ENCODE measurements around the gene CLIC6. TPM values are rescaled to one million over a fixed set of nuclear protein-coding genes. Genes with fewer than 3 reads are reported as not detected.

The CLIC6 gene
- total RNA-seq, 1 donor = under 0.01 TPM

DNA sequence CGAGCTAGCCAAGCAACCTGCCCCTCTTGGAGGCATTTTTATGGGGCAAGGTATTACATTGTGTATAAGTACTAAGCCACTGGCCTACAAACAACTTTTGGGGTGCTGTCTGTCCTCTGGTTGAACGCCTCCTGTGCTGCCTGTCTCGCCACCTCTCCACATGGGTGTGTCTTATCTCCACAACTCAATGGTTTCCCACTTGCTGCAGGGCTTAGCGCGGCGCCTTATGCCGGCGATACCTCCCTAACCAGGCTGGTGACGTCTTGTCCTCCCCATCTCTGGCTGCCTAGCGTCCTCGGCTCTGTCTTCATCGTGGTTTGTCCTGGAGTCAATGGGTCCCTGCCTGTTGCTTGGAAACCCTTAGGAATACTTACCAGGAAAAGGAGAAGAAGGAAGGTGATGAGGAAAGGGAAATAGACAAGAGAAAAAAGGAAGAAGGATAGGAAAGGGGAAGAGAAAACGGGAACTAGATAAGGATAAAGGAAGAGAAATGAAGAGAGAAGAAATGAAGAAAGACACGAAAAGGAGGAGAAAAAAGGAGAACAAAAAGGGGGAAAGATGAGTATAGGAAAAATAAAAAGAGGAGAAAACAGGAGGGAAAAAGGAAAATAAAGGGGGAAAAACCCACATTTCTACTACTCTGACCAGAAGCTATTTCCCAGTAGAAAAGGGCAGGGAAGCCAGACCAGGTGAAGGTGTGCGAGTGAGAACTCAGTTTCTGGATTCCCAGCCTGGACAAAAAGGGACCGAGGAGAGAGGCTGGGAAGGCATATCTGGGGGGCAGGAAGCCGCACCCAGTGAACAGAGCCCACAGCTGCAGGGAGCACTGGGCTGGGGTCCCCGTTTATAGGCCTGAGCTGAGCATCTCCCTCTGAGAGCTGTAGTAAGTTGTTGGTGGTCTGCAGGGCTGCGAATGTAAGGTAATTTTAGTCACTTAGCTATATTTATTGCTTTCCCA, 86.2 kb downstream of the CLIC6 start:
- no peak overlapping the region for H3K4me3 ChIP-seq (ENCODE audit: insufficient read depth, low read length)
- no peaks in the 10 kb centered on the region for H3K27me3 ChIP-seq (ENCODE audit: insufficient read depth, low read length)
- H3K27ac ChIP-seq (ENCODE audit: low read depth, low read length) = no peak overlapping the region
- no peaks in the 10 kb centered on the region for H3K9me3 ChIP-seq (ENCODE audit: low read depth, low read length)
- no peaks in the 10 kb centered on the region for H3K4me1 ChIP-seq (ENCODE audit: insufficient read depth, low read length)
- TF ChIP-seq, protein P1, sequence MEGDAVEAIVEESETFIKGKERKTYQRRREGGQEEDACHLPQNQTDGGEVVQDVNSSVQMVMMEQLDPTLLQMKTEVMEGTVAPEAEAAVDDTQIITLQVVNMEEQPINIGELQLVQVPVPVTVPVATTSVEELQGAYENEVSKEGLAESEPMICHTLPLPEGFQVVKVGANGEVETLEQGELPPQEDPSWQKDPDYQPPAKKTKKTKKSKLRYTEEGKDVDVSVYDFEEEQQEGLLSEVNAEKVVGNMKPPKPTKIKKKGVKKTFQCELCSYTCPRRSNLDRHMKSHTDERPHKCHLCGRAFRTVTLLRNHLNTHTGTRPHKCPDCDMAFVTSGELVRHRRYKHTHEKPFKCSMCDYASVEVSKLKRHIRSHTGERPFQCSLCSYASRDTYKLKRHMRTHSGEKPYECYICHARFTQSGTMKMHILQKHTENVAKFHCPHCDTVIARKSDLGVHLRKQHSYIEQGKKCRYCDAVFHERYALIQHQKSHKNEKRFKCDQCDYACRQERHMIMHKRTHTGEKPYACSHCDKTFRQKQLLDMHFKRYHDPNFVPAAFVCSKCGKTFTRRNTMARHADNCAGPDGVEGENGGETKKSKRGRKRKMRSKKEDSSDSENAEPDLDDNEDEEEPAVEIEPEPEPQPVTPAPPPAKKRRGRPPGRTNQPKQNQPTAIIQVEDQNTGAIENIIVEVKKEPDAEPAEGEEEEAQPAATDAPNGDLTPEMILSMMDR (IDR thresholded peaks at IDR 0.05; ENCODE audit: extremely low read depth, low read depth, low read length) = no peak
- DNase-seq (ENCODE audit: insufficient read length, low spot score, missing footprints) = no peak
- H4K20me1 ChIP-seq (ENCODE audit: insufficient read depth, low read length) = no peaks in the 10 kb centered on the region
- no peak overlapping the region for H2AFZ ChIP-seq (ENCODE audit: low read length)
- H3K79me2 ChIP-seq (ENCODE audit: insufficient read depth, low read length) = no peaks in the 10 kb centered on the region
- H3K4me2 ChIP-seq (ENCODE audit: insufficient read depth, low read length) = no peak overlapping the region
- no peaks in the 10 kb centered on the region for H3K36me3 ChIP-seq (ENCODE audit: insufficient read depth, low read length)

DNA sequence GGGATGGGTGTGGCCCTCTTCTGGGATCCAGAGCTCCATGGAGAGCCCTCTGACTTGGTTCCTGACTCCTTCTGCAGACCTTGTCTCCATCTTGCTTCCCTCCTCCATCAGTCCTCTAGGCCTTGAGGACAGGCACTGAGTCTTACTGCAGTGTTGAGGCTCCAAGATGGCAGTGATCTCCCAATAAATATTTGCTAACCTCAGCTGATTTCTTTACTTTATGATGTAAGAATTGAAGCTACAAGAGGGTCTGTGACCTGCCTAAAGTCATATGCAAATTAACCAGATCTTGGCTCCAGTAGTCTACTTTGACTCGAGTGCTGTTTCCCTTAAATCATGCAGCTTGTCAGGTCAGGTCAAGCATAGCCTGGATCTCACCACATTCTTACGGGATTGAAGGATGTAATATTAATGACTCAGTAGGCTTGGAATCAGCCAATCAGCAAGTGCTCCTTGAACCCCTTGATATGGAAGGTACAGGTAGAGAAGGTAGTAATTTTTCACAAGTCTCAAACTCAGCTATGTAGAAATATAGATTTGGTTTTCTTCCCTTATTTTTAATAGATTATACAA, 93.0 kb downstream of the CLIC6 start:
- no peak overlapping the region for H3K4me3 ChIP-seq (ENCODE audit: insufficient read depth, low read length)
- no peaks in the 10 kb centered on the region for H3K36me3 ChIP-seq (ENCODE audit: insufficient read depth, low read length)
- no peak overlapping the region for H3K4me2 ChIP-seq (ENCODE audit: insufficient read depth, low read length)
- H2AFZ ChIP-seq (ENCODE audit: low read length) = no peak overlapping the region
- no peak overlapping the region for H3K27ac ChIP-seq (ENCODE audit: low read depth, low read length)
- no peaks in the 10 kb centered on the region for H3K27me3 ChIP-seq (ENCODE audit: insufficient read depth, low read length)
- peak; percentile 49 for DNase-seq (ENCODE audit: insufficient read length, low spot score, missing footprints)
- TF ChIP-seq, protein P1 (IDR thresholded peaks at IDR 0.05; ENCODE audit: extremely low read depth, low read depth, low read length) = no peak
- H3K4me1 ChIP-seq (ENCODE audit: insufficient read depth, low read length) = no peaks in the 10 kb centered on the region
- no peaks in the 10 kb centered on the region for H3K9me3 ChIP-seq (ENCODE audit: low read depth, low read length)
- no peaks in the 10 kb centered on the region for H4K20me1 ChIP-seq (ENCODE audit: insufficient read depth, low read length)
- no peaks in the 10 kb centered on the region for H3K79me2 ChIP-seq (ENCODE audit: insufficient read depth, low read length)

DNA sequence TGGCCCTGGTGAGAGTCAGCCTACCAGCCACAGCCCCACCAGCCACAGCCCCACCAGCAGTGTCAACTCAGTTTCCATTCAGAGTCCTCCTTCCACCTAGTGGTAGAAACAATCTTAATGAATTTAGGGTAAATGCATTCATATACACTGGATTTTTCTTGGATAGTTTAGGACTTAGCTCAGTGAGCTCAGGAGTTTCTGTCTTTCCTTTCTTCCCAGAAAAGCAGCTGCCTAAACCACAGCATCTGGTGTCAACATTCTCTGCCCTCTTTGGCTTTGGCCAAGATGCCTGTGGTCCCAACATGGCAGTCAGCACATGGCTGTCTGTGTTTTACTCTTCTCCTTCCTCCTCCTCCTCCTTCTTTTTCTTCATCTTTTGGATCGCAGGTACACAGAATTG, 94.0 kb downstream of the CLIC6 start:
- H3K4me2 ChIP-seq (ENCODE audit: insufficient read depth, low read length) = no peak overlapping the region
- TF ChIP-seq, protein P1 (IDR thresholded peaks at IDR 0.05; ENCODE audit: extremely low read depth, low read depth, low read length) = peak; percentile 22
- peak; percentile 34 for DNase-seq (ENCODE audit: insufficient read length, low spot score, missing footprints)
- H3K36me3 ChIP-seq (ENCODE audit: insufficient read depth, low read length) = no peaks in the 10 kb centered on the region
- no peaks in the 10 kb centered on the region for H3K4me1 ChIP-seq (ENCODE audit: insufficient read depth, low read length)
- no peaks in the 10 kb centered on the region for H3K9me3 ChIP-seq (ENCODE audit: low read depth, low read length)
- H3K27me3 ChIP-seq (ENCODE audit: insufficient read depth, low read length) = no peaks in the 10 kb centered on the region
- H3K27ac ChIP-seq (ENCODE audit: low read depth, low read length) = no peak overlapping the region
- no peaks in the 10 kb centered on the region for H3K79me2 ChIP-seq (ENCODE audit: insufficient read depth, low read length)
- H4K20me1 ChIP-seq (ENCODE audit: insufficient read depth, low read length) = no peaks in the 10 kb centered on the region
- no peak overlapping the region for H3K4me3 ChIP-seq (ENCODE audit: insufficient read depth, low read length)
- H2AFZ ChIP-seq (ENCODE audit: low read length) = no peak overlapping the region

DNA sequence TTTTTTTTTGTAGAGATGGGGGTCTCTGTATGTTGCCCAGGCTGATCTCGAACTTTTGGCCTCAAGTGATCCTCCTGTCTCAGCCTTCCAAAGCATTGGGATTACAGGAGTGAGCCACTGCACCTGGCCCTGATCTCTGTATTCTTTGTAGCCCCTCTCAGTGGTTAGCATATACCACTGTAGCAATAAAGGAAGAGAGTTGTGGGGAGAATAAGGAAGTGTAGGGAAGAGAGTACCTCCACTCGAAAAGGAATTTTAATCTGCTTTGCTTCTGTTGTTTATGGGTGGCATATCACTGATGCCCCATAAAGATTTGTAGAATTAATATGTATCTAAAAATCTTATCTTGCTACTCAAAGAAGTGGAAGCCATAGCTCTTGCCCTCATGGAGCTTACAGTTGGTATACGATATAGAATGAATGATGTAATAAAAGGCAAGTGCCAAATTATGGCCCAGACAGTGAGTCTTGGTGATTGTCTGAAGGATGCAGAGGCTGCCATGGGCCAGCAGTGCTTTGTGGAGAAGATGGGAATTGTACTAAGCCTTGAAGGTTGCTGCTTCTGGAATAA, 96.0 kb downstream of the CLIC6 start:
- no peaks in the 10 kb centered on the region for H4K20me1 ChIP-seq (ENCODE audit: insufficient read depth, low read length)
- TF ChIP-seq, protein P1 (IDR thresholded peaks at IDR 0.05; ENCODE audit: extremely low read depth, low read depth, low read length) = no peak
- no peak overlapping the region for H3K4me2 ChIP-seq (ENCODE audit: insufficient read depth, low read length)
- H2AFZ ChIP-seq (ENCODE audit: low read length) = no peak overlapping the region
- no peak overlapping the region for H3K4me3 ChIP-seq (ENCODE audit: insufficient read depth, low read length)
- H3K79me2 ChIP-seq (ENCODE audit: insufficient read depth, low read length) = no peaks in the 10 kb centered on the region
- no peaks in the 10 kb centered on the region for H3K27me3 ChIP-seq (ENCODE audit: insufficient read depth, low read length)
- H3K36me3 ChIP-seq (ENCODE audit: insufficient read depth, low read length) = no peaks in the 10 kb centered on the region
- no peaks in the 10 kb centered on the region for H3K9me3 ChIP-seq (ENCODE audit: low read depth, low read length)
- no peak for DNase-seq (ENCODE audit: insufficient read length, low spot score, missing footprints)
- H3K4me1 ChIP-seq (ENCODE audit: insufficient read depth, low read length) = no peaks in the 10 kb centered on the region
- H3K27ac ChIP-seq (ENCODE audit: low read depth, low read length) = no peak overlapping the region

All from osteoblast (primary cell).